SK-N-SH (cell line): ENCODE results near the gene THOC2. TPM values are rescaled to one million over a fixed set of nuclear protein-coding genes. Genes with fewer than 3 reads are reported as not detected.

Source experiments
- CTCF ChIA-PET: fragments of 300-600, 350-600 bp; formaldehyde crosslinking; extraction: SDS; loops from one replicate; lab custom pipeline; 2021; lab: Yijun Ruan, JAX
- POLR2A ChIA-PET: fragments of 350-600 bp; sonication (Branson Sonifier 250); formaldehyde crosslinking; extraction: SDS; loops from one replicate; lab custom pipeline; 2020; ENCODE audit warnings: antibody characterized with exemption, inconsistent platforms; lab: Yijun Ruan, JAX
- DNase-seq: peaks from one replicate; pipeline ENCODE4 v3.0.0; 2012
- H2AFZ ChIP-seq: fragments of 200-600 bp; sonication (generic); 2 replicates; pipeline ENCODE4 v1.8.1; 2016; ENCODE audit warnings: antibody characterized with exemption, mild to moderate bottlenecking, low read depth
- H3F3A ChIP-seq: fragments of 200-600 bp; sonication (generic); replicated peaks from 2 replicates; pipeline ENCODE3; 2016; ENCODE audit warnings: antibody characterized with exemption, mild to moderate bottlenecking; ENCODE audit not compliant: insufficient read depth
- H3K27ac ChIP-seq, 2 experiments: fragments of 200-500 bp in 1 of 2; fragments of 200-600 bp in 1 of 2; sonication (Bioruptor generic) in 1 of 2; sonication (generic), shearing (Covaris generic) in 1 of 2; 2 replicates each; pipeline versions ENCODE4 v1.5.1 to v1.6.1; 2014 to 2016; ENCODE audit warnings: low read depth in 2 of 2, inconsistent platforms in 1 of 2, low read length in 1 of 2, mild to moderate bottlenecking in 1 of 2, mixed read lengths in 1 of 2
- H3K27me3 ChIP-seq: fragments of 200-600 bp; sonication (generic), shearing (Covaris generic); 2 replicates; pipeline ENCODE4 v1.6.1; 2016; ENCODE audit warnings: mixed run types; ENCODE audit not compliant: insufficient read depth
- H3K36me3 ChIP-seq, 2 experiments: fragments of 200-500 bp in 1 of 2; fragments of 200-600 bp in 1 of 2; sonication (Bioruptor generic) in 1 of 2; sonication (generic) in 1 of 2; replicated peaks in 1 of 2; 2 replicates each; pipeline versions ENCODE3 to v1.5.1; 2014 to 2016; ENCODE audit warnings: low read length in 1 of 2, mild to moderate bottlenecking in 1 of 2; ENCODE audit not compliant: insufficient read depth in 2 of 2, control insufficient read depth in 1 of 2
- H3K4me1 ChIP-seq, 2 experiments: fragments of 200-500 bp in 1 of 2; fragments of 200-600 bp in 1 of 2; sonication (Bioruptor generic) in 1 of 2; sonication (generic), shearing (Covaris generic) in 1 of 2; 2 replicates each; pipeline versions ENCODE4 v1.5.1 to v1.6.1; 2014 to 2016; ENCODE audit warnings: low read depth in 1 of 2, low read length in 1 of 2, mixed run types in 1 of 2; ENCODE audit not compliant: insufficient read depth in 2 of 2, control insufficient read depth in 1 of 2
- H3K4me2 ChIP-seq: fragments of 200-600 bp; sonication (generic), shearing (Covaris generic); 2 replicates; pipeline ENCODE4 v1.6.1; 2017; ENCODE audit warnings: mixed run types
- H3K4me3 ChIP-seq, 2 experiments: fragments of 200-500 bp in 1 of 2; fragments of 200-600 bp in 1 of 2; sonication (Bioruptor generic) in 1 of 2; sonication (generic), shearing (Covaris generic) in 1 of 2; 2 replicates each; pipeline versions ENCODE4 v1.5.1 to v1.8.1; 2014 to 2016; ENCODE audit warnings: low read depth in 2 of 2, inconsistent platforms in 1 of 2, low read length in 1 of 2, mild to moderate bottlenecking in 1 of 2, mixed read lengths in 1 of 2, moderate library complexity in 1 of 2
- H3K79me2 ChIP-seq: fragments of 200-600 bp; sonication (generic); 2 replicates; pipeline ENCODE4 v1.8.1; 2017; ENCODE audit warnings: mild to moderate bottlenecking; ENCODE audit not compliant: insufficient read depth
- H3K9ac ChIP-seq: fragments of 200-600 bp; sonication (generic); 2 replicates; pipeline ENCODE4 v1.6.1; 2017; ENCODE audit warnings: mixed run types
- H3K9me2 ChIP-seq: fragments of 200-600 bp; sonication (generic); 2 replicates; pipeline ENCODE4 v1.6.1; 2017; ENCODE audit warnings: mixed run types
- H3K9me3 ChIP-seq: fragments of 200-600 bp; sonication (generic); 2 replicates; pipeline ENCODE4 v1.6.1; 2017; ENCODE audit warnings: mixed run types, mild to moderate bottlenecking, moderate library complexity
- H4K20me1 ChIP-seq: fragments of 200-600 bp; sonication (generic); 2 replicates; pipeline ENCODE4 v1.6.1; 2017; ENCODE audit warnings: mild to moderate bottlenecking, mixed run types; ENCODE audit not compliant: insufficient read depth
- FOXJ3 ChIP-seq: sonication (generic); formaldehyde crosslinking; IDR thresholded peaks from 2 replicates; pipeline ENCODE4 v1.5.1; 2020; ENCODE audit warnings: mild to moderate bottlenecking, missing genetic modification reagents
- GATA2 ChIP-seq: sonication (generic); formaldehyde crosslinking; IDR thresholded peaks from 2 replicates; pipeline ENCODE4 v1.5.0; 2020; ENCODE audit warnings: mild to moderate bottlenecking, missing genetic modification reagents
- JUND ChIP-seq: IDR thresholded peaks from 2 replicates; pipeline ENCODE4 v1.4.0; 2012
- MEF2A ChIP-seq: IDR thresholded peaks from 2 replicates; pipeline ENCODE4 v1.4.0; 2012; ENCODE audit warnings: low read depth, borderline replicate concordance
- POLR2AphosphoS5 ChIP-seq: IDR thresholded peaks from 2 replicates; pipeline ENCODE4 v1.6.1; 2012; ENCODE audit warnings: low read depth, low read length
- RCOR1 ChIP-seq: fragments of 150-350 bp; IDR thresholded peaks from 2 replicates; pipeline ENCODE4 v1.6.1; 2017; ENCODE audit warnings: antibody characterized with exemption, low read length
- SIN3A ChIP-seq: IDR thresholded peaks from 2 replicates; pipeline ENCODE4 v1.6.1; 2012; ENCODE audit warnings: low read depth, mild to moderate bottlenecking, low read length, moderate library complexity, borderline replicate concordance
- SMC3 ChIP-seq: IDR thresholded peaks from 2 replicates; pipeline ENCODE4 v1.6.1; 2012; ENCODE audit warnings: low read depth, low read length, improper control_type of control experiment
- TCF12 ChIP-seq: IDR thresholded peaks from 2 replicates; pipeline ENCODE4 v1.4.0; 2012
- YY1 ChIP-seq: IDR thresholded peaks from 2 replicates; pipeline ENCODE4 v1.4.0; 2012; ENCODE audit warnings: low read depth, mild to moderate bottlenecking
- WGBS: methylation state at CpG from one replicate; pipeline ENCODE4 v1.1.6; 2017; ENCODE audit warnings: low lambda C conversion rate; 5-methylcytosine and 5-hydroxymethylcytosine counted together
- polyA plus RNA-seq, 3 experiments: library from polyadenylated mRNA; depleted of rRNA; stranded (reverse); fragments of >200 nt; gene quantifications; 2 replicates each; pipeline ENCODE4 v1.2.3, GENCODE V29; 2012
- TF ChIP-seq, protein P1 (sequence below): fragments of 150-350 bp; IDR thresholded peaks from 2 replicates; pipeline ENCODE4 v1.6.1; 2017; ENCODE audit warnings: antibody characterized with exemption, low read length, low read depth, borderline replicate concordance
- TF ChIP-seq, protein P2 (sequence below): IDR thresholded peaks from 2 replicates; pipeline ENCODE4 v1.6.1; 2012; ENCODE audit warnings: mild to moderate bottlenecking, low read depth, low read length, moderate library complexity
- TF ChIP-seq, protein P3 (sequence below): IDR thresholded peaks from 2 replicates; pipeline ENCODE4 v1.4.0; 2012; ENCODE audit warnings: low read depth, borderline replicate concordance
- TF ChIP-seq, protein P4 (sequence below): fragments of 200-600 bp; sonication (generic); IDR thresholded peaks from 2 replicates; pipeline ENCODE4 v1.6.1; 2017; ENCODE audit warnings: antibody characterized with exemption, mild to moderate bottlenecking, moderate library complexity
- TF ChIP-seq, protein P5 (sequence below): IDR thresholded peaks from 2 replicates; pipeline ENCODE4 v1.4.0; 2012; ENCODE audit warnings: low read depth

The THOC2 gene
- polyA plus RNA-seq, 1 of the 3 experiments (the other 2 are of a cell fraction) = 26.7 TPM

DNA sequence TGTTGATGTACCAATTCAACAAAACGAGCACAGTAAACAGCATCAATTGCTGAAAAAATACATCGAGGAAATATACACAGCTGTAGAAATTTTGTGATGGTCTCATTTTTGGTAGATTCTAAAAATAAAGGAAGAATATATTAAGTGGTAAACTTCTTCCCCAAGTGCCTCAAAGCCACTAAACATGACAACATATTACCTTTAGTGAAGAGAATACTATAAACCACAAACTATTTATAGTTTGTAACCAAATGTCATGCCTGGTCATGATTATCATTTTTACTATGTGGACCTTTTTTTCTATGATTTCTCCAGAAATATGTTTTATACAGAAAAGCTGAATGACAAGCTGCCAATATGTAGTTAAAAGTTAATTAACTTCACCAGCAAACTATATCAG lies 106.9 kb downstream of the THOC2 start:
- WGBS = 37% methylated on average over 2 of the region's 2 CpGs
- Histone ChIP-seq H3K27ac (no peak overlapping the region), H3K27me3 (no peaks in the 10 kb centered on the region), H3K79me2 (no peaks in the 10 kb centered on the region), H2AFZ (no peak overlapping the region), H3F3A (peaks cover 22% of the 10 kb centered on the region), H3K4me1 (peaks cover 0 to 4% of the 10 kb centered on the region in 2 experiments; a peak in 1 of 4 replicates), H4K20me1 (no peaks in the 10 kb centered on the region), H3K4me2 (no peak overlapping the region), H3K4me3 (no peak overlapping the region), H3K9ac (no peak overlapping the region), H3K36me3 (peaks cover 25 to 28% of the 10 kb centered on the region in 2 experiments), H3K9me3 (no peaks in the 10 kb centered on the region), H3K9me2 (no peaks in the 10 kb centered on the region)
- CTCF ChIA-PET = interaction anchor here (0.7 kb wide), 1 partner anchor 34 kb away, joined by 3 read pairs; no protein-coding TSS in a partner anchor
- POLR2A ChIA-PET = no interaction called here
- TF ChIP-seq, protein P1, sequence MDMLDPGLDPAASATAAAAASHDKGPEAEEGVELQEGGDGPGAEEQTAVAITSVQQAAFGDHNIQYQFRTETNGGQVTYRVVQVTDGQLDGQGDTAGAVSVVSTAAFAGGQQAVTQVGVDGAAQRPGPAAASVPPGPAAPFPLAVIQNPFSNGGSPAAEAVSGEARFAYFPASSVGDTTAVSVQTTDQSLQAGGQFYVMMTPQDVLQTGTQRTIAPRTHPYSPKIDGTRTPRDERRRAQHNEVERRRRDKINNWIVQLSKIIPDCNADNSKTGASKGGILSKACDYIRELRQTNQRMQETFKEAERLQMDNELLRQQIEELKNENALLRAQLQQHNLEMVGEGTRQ = no peak
- TF ChIP-seq GATA2 (CRISPR knock-in tag) (no peak), RCOR1 (no peak), SIN3A (no peak), YY1 (no peak), JUND (no peak), MEF2A (no peak), FOXJ3 (CRISPR knock-in tag) (no peak), TCF12 (no peak), SMC3 (no peak), POLR2AphosphoS5 (no peak)
- TF ChIP-seq, protein P2, sequence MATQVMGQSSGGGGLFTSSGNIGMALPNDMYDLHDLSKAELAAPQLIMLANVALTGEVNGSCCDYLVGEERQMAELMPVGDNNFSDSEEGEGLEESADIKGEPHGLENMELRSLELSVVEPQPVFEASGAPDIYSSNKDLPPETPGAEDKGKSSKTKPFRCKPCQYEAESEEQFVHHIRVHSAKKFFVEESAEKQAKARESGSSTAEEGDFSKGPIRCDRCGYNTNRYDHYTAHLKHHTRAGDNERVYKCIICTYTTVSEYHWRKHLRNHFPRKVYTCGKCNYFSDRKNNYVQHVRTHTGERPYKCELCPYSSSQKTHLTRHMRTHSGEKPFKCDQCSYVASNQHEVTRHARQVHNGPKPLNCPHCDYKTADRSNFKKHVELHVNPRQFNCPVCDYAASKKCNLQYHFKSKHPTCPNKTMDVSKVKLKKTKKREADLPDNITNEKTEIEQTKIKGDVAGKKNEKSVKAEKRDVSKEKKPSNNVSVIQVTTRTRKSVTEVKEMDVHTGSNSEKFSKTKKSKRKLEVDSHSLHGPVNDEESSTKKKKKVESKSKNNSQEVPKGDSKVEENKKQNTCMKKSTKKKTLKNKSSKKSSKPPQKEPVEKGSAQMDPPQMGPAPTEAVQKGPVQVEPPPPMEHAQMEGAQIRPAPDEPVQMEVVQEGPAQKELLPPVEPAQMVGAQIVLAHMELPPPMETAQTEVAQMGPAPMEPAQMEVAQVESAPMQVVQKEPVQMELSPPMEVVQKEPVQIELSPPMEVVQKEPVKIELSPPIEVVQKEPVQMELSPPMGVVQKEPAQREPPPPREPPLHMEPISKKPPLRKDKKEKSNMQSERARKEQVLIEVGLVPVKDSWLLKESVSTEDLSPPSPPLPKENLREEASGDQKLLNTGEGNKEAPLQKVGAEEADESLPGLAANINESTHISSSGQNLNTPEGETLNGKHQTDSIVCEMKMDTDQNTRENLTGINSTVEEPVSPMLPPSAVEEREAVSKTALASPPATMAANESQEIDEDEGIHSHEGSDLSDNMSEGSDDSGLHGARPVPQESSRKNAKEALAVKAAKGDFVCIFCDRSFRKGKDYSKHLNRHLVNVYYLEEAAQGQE = no peak
- TF ChIP-seq, protein P3, sequence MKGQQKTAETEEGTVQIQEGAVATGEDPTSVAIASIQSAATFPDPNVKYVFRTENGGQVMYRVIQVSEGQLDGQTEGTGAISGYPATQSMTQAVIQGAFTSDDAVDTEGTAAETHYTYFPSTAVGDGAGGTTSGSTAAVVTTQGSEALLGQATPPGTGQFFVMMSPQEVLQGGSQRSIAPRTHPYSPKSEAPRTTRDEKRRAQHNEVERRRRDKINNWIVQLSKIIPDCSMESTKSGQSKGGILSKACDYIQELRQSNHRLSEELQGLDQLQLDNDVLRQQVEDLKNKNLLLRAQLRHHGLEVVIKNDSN = no peak
- TF ChIP-seq, protein P4, sequence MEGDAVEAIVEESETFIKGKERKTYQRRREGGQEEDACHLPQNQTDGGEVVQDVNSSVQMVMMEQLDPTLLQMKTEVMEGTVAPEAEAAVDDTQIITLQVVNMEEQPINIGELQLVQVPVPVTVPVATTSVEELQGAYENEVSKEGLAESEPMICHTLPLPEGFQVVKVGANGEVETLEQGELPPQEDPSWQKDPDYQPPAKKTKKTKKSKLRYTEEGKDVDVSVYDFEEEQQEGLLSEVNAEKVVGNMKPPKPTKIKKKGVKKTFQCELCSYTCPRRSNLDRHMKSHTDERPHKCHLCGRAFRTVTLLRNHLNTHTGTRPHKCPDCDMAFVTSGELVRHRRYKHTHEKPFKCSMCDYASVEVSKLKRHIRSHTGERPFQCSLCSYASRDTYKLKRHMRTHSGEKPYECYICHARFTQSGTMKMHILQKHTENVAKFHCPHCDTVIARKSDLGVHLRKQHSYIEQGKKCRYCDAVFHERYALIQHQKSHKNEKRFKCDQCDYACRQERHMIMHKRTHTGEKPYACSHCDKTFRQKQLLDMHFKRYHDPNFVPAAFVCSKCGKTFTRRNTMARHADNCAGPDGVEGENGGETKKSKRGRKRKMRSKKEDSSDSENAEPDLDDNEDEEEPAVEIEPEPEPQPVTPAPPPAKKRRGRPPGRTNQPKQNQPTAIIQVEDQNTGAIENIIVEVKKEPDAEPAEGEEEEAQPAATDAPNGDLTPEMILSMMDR = no peak
- TF ChIP-seq, protein P5, sequence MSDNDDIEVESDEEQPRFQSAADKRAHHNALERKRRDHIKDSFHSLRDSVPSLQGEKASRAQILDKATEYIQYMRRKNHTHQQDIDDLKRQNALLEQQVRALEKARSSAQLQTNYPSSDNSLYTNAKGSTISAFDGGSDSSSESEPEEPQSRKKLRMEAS = no peak
- no peak for DNase-seq
